ENCODE results near the gene TBC1D9B. TPM values are rescaled to one million over a fixed set of nuclear protein-coding genes. Genes with fewer than 3 reads are reported as not detected.

The TBC1D9B gene
- total and polyA plus RNA-seq, 2 donors (not counting 1 experiment from before 2014, with no cell fraction given), result 48.7 to 50.4 TPM

DNA sequence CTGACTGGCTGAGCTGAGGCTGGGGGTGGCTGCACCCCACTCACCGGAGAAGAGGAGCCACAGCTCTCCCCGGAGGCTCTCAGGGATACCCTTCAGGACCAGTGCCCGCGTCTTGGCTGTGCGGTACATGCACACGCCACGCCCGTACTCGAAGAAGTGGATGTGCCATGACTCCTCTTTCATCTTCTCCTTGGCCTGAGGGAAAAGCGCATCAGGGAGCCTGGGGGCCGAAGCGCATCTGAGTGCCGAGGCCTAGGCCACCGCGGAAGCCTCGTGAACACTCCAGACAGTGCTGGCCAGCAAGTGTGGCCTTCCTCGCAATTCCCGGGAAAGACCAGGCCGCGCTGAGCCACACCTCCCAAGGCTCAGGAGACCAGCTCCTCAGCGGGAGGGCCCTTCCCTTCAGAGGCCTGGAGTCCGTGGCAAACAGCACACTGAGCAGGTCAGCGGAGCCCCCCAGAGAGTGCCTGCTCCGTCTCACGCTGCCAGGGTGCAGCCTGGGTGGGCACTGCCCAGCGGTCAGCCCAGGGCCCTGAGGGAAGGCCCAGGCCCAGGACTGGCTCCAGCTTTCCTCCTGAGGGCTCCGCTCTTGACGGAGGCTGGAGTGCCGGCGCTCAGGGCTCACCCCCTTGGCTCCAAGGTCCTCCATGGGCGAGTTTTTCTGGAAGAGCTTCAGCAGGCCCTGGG, 28.6 kb downstream of the TBC1D9B start:
- Histone ChIP-seq H2AFZ (ENCODE audit: low read length) (no peak overlapping the region), H4K20me1 (ENCODE audit: control insufficient read depth, extremely low read depth, insufficient read depth, low read length) (no peaks in the 10 kb centered on the region), H3K27ac (ENCODE audit: insufficient read depth, low read length) (no peak overlapping the region), H3K79me2 (ENCODE audit: control insufficient read depth, insufficient read depth, low read length) (no peaks in the 10 kb centered on the region), H3K4me1 (ENCODE audit: control insufficient read depth, extremely low read depth, insufficient read depth, low read length) (no peaks in the 10 kb centered on the region), H3K36me3 (ENCODE audit: control insufficient read depth, insufficient read depth, low read length) (peaks cover 12% of the 10 kb centered on the region), H3K4me3 (replicated peaks in 1 of 4; ENCODE audit: control extremely low read depth in 1 of 4, insufficient read depth in 1 of 4, low read depth in 3 of 4, low read length in 4 of 4) (no peak overlapping the region), H3K9ac (ENCODE audit: insufficient read depth, low read length) (no peak overlapping the region), H3K9me3 (ENCODE audit: control insufficient read depth, insufficient read depth, low read depth, low read length) (no peaks in the 10 kb centered on the region), H3K4me2 (ENCODE audit: extremely low read depth, insufficient read depth, low read length) (no peak overlapping the region), H3K27me3 (ENCODE audit: control insufficient read depth, insufficient read depth, low read length) (no peaks in the 10 kb centered on the region)
- no peak for DNase-seq (ENCODE audit: low read depth in 2 of 2)
- no peak for TF ChIP-seq CTCF (conservative IDR thresholded peaks at IDR 0.05 in 1 of 2, IDR thresholded peaks at IDR 0.05 in 1 of 2; ENCODE audit: low read depth in 1 of 2, low read length in 2 of 2)
- TF ChIP-seq EZH2 (IDR thresholded peaks at IDR 0.05; ENCODE audit: low read length, missing control alignments), result no peak

DNA sequence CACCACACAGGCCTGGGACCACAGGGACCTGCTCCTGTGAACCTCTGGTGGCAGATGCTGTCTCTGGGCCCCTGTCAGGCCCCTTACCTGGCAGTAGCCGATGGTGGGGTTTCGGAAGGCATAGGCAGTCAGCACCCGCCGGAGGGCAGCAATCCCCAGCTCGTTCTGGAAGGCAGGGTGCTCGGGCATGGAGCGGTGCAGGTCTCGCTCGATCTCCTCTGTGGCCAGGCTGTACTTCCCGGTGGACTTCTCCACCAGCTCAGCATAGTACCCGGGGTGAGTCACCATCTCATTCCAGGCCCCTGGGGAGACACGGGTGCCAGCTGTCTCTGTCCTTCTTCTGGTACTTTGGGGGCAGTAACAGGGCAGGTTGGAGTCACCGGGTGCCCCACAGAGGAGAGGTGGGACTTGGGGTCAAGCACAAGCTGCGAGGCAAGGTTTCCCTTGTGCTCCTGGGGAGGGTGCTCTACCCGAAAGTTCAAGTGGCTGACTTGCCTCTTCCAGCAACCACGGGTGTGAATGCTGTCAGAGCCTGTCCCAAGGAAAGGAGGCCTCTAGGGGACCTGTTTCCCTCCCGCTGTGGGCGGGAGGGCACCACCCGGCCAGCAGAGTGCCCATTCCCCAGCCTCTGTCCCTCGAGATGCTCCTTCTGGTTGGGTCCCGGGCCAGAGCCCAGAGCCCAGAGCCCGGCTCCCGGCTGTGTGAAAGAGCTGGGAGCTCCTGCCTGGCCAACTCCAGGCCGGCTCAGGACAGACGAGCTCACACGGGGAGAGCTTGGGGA, 29.3 kb downstream of the TBC1D9B start:
- no peaks in the 10 kb centered on the region for H3K27me3 ChIP-seq (ENCODE audit: control insufficient read depth, insufficient read depth, low read length)
- H3K79me2 ChIP-seq (ENCODE audit: control insufficient read depth, insufficient read depth, low read length), result no peaks in the 10 kb centered on the region
- H4K20me1 ChIP-seq (ENCODE audit: control insufficient read depth, extremely low read depth, insufficient read depth, low read length), result no peaks in the 10 kb centered on the region
- no peak for TF ChIP-seq EZH2 (IDR thresholded peaks at IDR 0.05; ENCODE audit: low read length, missing control alignments)
- no peak for TF ChIP-seq CTCF (conservative IDR thresholded peaks at IDR 0.05 in 1 of 2, IDR thresholded peaks at IDR 0.05 in 1 of 2; ENCODE audit: low read depth in 1 of 2, low read length in 2 of 2)
- peaks cover 17% of the 10 kb centered on the region for H3K36me3 ChIP-seq (ENCODE audit: control insufficient read depth, insufficient read depth, low read length)
- no peak overlapping the region for H3K9ac ChIP-seq (ENCODE audit: insufficient read depth, low read length)
- H3K4me2 ChIP-seq (ENCODE audit: extremely low read depth, insufficient read depth, low read length), result no peak overlapping the region
- no peak for DNase-seq (ENCODE audit: low read depth in 2 of 2)
- H3K4me3 ChIP-seq (replicated peaks in 1 of 4; ENCODE audit: control extremely low read depth in 1 of 4, insufficient read depth in 1 of 4, low read depth in 3 of 4, low read length in 4 of 4), result no peak overlapping the region
- H3K4me1 ChIP-seq (ENCODE audit: control insufficient read depth, extremely low read depth, insufficient read depth, low read length), result no peaks in the 10 kb centered on the region
- H3K9me3 ChIP-seq (ENCODE audit: control insufficient read depth, insufficient read depth, low read depth, low read length), result no peaks in the 10 kb centered on the region
- H3K27ac ChIP-seq (ENCODE audit: insufficient read depth, low read length), result no peak overlapping the region
- H2AFZ ChIP-seq (ENCODE audit: low read length), result no peak overlapping the region

- Histone ChIP-seq H3K36me3 (ENCODE audit: control insufficient read depth, insufficient read depth, low read length) (peaks cover 25% of the 10 kb centered on the region), H3K4me2 (ENCODE audit: extremely low read depth, insufficient read depth, low read length) (no peak overlapping the region), H3K4me1 (ENCODE audit: control insufficient read depth, extremely low read depth, insufficient read depth, low read length) (no peaks in the 10 kb centered on the region), H4K20me1 (ENCODE audit: control insufficient read depth, extremely low read depth, insufficient read depth, low read length) (no peaks in the 10 kb centered on the region), H2AFZ (ENCODE audit: low read length) (no peak overlapping the region), H3K27ac (ENCODE audit: insufficient read depth, low read length) (no peak overlapping the region), H3K9ac (ENCODE audit: insufficient read depth, low read length) (no peak overlapping the region), H3K79me2 (ENCODE audit: control insufficient read depth, insufficient read depth, low read length) (no peaks in the 10 kb centered on the region), H3K4me3 (replicated peaks in 1 of 4; ENCODE audit: control extremely low read depth in 1 of 4, insufficient read depth in 1 of 4, low read depth in 3 of 4, low read length in 4 of 4) (no peak overlapping the region), H3K27me3 (ENCODE audit: control insufficient read depth, insufficient read depth, low read length) (no peaks in the 10 kb centered on the region), H3K9me3 (ENCODE audit: control insufficient read depth, insufficient read depth, low read depth, low read length) (no peaks in the 10 kb centered on the region)
- no peak for DNase-seq (ENCODE audit: low read depth in 2 of 2)
- no peak for TF ChIP-seq CTCF (conservative IDR thresholded peaks at IDR 0.05 in 1 of 2, IDR thresholded peaks at IDR 0.05 in 1 of 2; ENCODE audit: low read depth in 1 of 2, low read length in 2 of 2)
- TF ChIP-seq EZH2 (IDR thresholded peaks at IDR 0.05; ENCODE audit: low read length, missing control alignments), result no peak
Measured at GRCh38 chr5:179876610-179876952, 31.1 kb downstream of the TBC1D9B start.
